ENCODE data around the gene SPOCK2.

GRCh38 chr10:72106896-72107295, 18.5 kb upstream of the SPOCK2 start:
- no peak for TF ChIP-seq POLR2A (IDR thresholded peaks at IDR 0.05; ENCODE audit: low read depth, low read length)
- no peak for TF ChIP-seq POLR2AphosphoS5 (IDR thresholded peaks at IDR 0.05; ENCODE audit: low read depth, low read length)
- no peak for TF ChIP-seq TAF1 (IDR thresholded peaks at IDR 0.05; ENCODE audit: low read depth, low read length)

All from GM12891 (cell line).